ENCODE data around the gene RIMS4.

The RIMS4 gene

GRCh38 chr20:44715499-44716308, 94.6 kb downstream of the RIMS4 start:
- no peak for DNase-seq

GRCh38 chr20:44714701-44715498, 95.4 kb downstream of the RIMS4 start, which contains the start of gene CCN5:
Gene CCN5 (plus strand): TSS chr20:44715369. CDS start chr20:44715391, 22 bp downstream.
- DNase-seq, result peak; percentile 15

- no peak for DNase-seq
These were observed 96.1 kb downstream of the RIMS4 start for GRCh38 chr20:44714102-44714700.

DNA sequence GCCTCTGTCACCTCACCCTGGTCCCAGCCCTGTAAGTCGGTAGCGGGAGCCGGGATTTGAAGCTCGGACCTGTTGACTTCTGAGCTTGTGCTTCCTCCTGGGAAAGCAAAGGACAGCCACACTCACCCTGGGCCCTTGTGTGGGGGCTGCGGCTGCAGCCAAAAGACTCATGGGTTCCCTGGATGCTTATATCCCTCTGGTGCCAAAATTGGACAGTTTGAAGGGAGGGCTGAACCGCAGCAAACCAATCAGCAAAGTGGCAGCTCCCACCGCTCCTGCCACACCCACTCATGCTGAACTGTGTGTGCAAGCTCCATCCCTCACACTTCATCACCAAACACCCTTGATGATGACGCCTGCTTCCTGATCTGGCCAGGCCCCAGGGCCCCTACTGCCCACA, 99.1 kb downstream of the RIMS4 start:
- no peak for DNase-seq

DNA sequence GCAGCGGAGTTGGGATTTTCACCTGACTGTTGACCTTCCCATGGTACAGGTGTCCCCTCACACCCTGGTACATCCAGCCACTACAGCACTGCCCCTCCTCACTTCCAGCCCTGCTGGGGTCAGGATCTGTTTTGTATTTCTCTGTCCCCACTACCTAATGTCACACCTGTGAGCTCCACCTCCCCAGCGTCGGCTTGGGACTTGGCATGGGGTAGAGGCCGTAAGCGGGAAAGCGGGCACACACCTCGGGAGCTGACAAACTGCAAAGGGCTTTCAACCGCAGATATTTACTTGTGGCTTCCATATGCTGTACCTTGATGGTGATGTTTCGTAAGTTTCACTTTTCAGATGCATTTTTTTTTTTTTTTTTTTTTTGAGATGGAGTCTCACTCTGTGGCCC, 100.5 kb downstream of the RIMS4 start:
- DNase-seq, result no peak

DNA sequence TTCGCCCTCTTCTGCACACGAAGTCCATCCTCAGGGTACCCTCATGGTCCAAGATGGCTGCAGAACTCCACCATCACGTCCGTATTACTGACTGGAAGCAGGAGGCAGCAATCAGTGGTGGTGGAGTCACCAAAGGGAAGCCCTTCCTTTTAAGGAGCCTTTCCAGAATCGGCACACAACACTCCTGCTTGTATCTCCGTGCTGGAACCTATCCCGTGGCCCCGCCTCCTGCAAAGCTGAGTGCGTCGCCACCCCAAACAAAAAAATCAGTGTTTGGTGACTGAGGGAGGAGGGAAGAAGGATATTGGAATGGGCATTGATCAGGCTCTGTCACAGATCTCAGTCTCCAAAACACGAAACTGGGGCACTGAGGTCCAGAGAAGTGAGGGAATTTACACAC, 101.0 kb downstream of the RIMS4 start:
- no peak for DNase-seq

DNA sequence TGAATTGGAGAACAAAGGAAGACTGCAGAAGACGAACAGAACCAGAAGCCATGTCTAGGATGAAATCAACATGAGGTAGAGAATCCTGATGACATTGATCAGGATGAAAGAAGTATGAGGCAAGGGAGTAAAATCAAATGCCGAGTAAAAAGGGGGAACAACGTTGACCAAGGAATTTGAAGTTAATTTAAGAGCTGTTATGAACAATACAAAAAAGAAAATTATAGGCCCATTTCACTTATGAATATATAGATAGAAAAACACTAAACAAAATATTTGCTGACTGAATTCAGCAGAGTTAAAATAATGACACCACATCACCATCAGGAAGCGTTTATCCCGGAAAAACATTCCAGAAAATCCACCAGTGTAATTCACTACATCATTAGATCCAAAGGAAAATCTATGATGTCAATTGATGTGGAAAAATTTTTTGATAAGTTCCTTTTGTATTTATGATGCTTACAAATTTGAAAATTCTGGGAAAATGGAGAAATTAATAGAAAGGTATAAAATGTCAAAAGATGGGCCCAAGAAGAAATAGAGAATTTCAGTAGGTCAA, 103.2 kb downstream of the RIMS4 start:
- no peak for DNase-seq

DNA sequence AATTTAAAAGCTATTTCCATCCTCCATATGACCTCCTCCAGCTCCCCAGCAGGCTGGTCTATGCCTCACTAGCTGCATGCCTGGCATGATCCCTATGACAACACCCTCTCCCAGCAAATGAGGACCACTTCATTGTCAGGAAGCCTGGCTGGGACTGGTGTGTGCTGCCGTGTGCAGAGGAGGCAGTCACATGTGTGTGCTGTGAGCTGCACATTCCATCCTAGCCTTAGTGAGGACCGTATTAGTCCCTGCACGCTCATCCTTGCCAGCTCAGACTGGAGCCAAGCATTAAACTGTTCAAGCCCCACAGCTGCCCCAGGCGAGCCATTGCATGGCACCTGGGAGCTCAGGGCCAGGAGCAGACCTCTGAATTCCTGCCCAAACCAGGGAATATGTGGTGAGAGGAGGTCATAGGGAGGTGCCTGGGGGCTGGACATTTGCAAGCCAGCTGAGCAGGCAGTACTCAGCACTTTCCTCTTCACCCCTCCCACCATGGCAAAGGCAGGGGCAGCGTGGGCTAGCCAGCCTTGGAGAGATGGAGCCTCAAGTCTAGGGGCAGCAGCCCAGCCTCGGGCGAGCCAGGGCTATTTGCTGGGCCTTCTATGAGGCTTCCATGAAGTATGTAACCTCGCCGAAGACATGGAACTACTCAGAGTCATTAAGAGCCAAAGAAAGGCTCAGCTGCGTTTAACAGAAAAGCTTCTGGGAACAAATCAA, 103.9 kb downstream of the RIMS4 start:
- DNase-seq, result no peak

DNA sequence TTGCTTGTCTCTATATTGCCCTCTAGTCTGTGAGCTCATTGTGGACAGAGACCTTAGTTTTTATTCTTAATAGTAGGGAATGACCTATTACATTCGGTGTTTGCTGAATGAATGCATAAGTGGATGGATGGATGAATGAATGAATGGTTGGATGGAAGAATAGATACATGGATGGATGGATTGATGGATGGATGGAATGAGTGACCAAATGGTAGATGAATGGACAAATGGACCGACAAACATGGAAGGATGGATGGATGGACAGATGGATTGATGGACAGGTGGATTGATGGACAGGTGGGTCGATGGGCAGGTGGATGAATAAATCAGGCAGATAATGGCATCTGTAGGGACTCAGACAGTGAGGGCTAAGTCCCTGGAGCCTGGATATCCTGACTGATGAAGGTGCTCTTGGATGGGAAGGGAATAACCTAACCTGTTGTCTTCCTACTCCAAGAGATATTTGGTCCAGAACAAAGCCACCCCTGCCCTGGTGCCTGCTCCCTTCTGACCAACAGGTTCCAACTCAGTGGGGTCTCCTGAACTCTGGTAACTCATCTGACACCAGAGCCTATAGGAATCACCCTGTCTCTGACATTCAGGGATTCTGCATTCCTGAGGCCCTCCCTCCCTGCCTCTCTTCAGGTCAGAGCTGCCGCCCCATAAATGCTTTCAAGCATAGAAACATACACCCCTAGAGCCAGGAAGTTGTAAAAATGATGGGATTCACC, 104.8 kb downstream of the RIMS4 start:
- no peak for DNase-seq

GRCh38 chr20:44704551-44704971, 105.8 kb downstream of the RIMS4 start:
- no peak for DNase-seq

DNA sequence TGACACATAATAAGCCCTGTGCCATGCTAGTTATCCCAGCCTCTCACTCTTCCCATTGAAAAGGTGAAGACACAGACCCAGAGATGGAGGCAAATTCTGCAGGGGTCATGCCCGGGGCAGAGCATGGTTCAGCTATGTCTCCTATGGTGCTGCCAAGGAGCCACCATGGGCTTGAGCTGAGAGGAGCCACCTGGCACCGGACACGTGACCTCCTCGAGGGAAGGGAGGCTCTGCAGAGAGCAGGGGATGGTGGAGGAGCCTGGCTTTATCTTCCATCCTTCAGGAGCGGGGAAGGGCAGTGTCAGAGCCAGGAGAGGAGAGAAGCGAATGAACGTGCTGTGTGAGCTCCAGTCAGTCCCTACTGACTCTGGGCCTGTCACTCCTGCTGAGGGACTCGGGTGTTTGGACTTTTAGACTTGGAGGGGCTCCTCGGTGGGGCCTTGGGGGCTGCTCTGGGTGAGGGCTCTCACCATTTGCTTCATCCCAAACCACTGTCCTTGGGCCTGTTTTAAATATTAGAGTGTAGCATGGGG, 106.3 kb downstream of the RIMS4 start:
- no peak for DNase-seq

DNA sequence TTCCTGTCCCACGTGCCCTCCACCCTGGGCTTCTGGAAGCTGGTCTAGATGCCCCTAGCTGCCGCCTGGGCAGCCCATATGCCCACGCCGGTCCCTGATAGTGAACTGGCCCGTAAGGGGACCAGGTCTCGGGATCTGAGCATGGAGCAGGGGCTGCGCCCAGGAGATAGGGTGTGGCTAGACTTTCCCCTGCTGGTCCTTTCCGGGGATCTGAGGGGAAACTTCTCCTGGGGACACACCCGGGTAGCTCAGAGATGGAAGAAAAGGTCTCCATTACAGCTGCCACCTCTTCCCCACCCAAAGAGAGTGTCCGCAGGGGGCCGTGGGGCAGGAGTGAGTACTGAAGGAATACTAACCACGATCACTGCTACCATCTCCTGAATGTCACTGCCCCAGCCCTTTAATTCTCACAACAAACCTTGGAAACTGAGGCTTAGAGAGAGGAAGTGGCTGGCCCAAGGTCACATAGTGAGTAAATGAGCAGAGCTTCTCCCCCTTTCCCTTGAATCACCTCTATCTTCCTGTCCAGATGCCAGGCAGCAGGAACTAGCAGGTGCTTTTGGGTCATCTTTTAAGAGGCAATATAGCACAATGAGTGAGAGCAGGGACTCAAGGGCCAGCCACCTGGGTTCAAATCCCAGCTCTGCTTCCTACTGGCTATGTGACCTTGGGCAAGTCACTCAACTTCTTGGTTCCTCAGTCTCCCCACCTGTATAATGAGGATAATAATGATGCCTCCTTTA, 107.0 kb downstream of the RIMS4 start:
- DNase-seq, result no peak

- DNase-seq, result no peak
These were observed 107.6 kb downstream of the RIMS4 start for GRCh38 chr20:44702776-44703175.

- no peak for DNase-seq
These were observed 108.5 kb downstream of the RIMS4 start for GRCh38 chr20:44701858-44702256.
